Stimulated activated CD8-positive, alpha-beta memory T cell treated with anti-CD3 and anti-CD28 coated beads, Interleukin-7, amount 100 ng/mL, for 4 hours (primary cell): ENCODE results near the gene MT1E.
"Not testable (repeated sequence)": the region's sequence is repeated elsewhere in the genome, so short reads cannot be mapped to it uniquely, and the experiment has no call there.

ENCODE experiments used
- DNase-seq, 2 donors: peaks; one replicate each; pipeline ENCODE4 v3.0.0-alpha.2; 2020; ENCODE audit warnings: low read depth in 2 of 2

Gene MT1E

GRCh38 chr16:56672171-56672570, 46.6 kb downstream of the MT1E start:
- not testable (repeated sequence) for DNase-seq

- no peak for DNase-seq
Measured at GRCh38 chr16:56672761-56673536, 47.4 kb downstream of the MT1E start.

GRCh38 chr16:56673921-56674320, 48.3 kb downstream of the MT1E start:
- no peak for DNase-seq

GRCh38 chr16:56674570-56674969, 49.0 kb downstream of the MT1E start:
- DNase-seq = not testable (repeated sequence)

GRCh38 chr16:56675685-56676210, 50.2 kb downstream of the MT1E start:
- DNase-seq = peak; percentile 39 to 65
